SK-N-SH (cell line): ENCODE measurements around the gene PRDX5. TPM values are rescaled to one million over a fixed set of nuclear protein-coding genes. Genes with fewer than 3 reads are reported as not detected.

Experiments
- CTCF ChIA-PET: fragments of 300-600, 350-600 bp; formaldehyde crosslinking; extraction: SDS; loops from one replicate; lab custom pipeline; 2021; lab: Yijun Ruan, JAX
- POLR2A ChIA-PET: fragments of 350-600 bp; sonication (Branson Sonifier 250); formaldehyde crosslinking; extraction: SDS; loops from one replicate; lab custom pipeline; 2020; ENCODE audit warnings: antibody characterized with exemption, inconsistent platforms; lab: Yijun Ruan, JAX
- DNase-seq: peaks from one replicate; pipeline ENCODE4 v3.0.0; 2012
- H2AFZ ChIP-seq: fragments of 200-600 bp; sonication (generic); 2 replicates; pipeline ENCODE4 v1.8.1; 2016; ENCODE audit warnings: antibody characterized with exemption, mild to moderate bottlenecking, low read depth
- H3F3A ChIP-seq: fragments of 200-600 bp; sonication (generic); replicated peaks from 2 replicates; pipeline ENCODE3; 2016; ENCODE audit warnings: antibody characterized with exemption, mild to moderate bottlenecking; ENCODE audit not compliant: insufficient read depth
- H3K27ac ChIP-seq, 2 experiments: fragments of 200-500 bp in 1 of 2; fragments of 200-600 bp in 1 of 2; sonication (Bioruptor generic) in 1 of 2; sonication (generic), shearing (Covaris generic) in 1 of 2; 2 replicates each; pipeline versions ENCODE4 v1.5.1 to v1.6.1; 2014 to 2016; ENCODE audit warnings: low read depth in 2 of 2, inconsistent platforms in 1 of 2, low read length in 1 of 2, mild to moderate bottlenecking in 1 of 2, mixed read lengths in 1 of 2
- H3K27me3 ChIP-seq: fragments of 200-600 bp; sonication (generic), shearing (Covaris generic); 2 replicates; pipeline ENCODE4 v1.6.1; 2016; ENCODE audit warnings: mixed run types; ENCODE audit not compliant: insufficient read depth
- H3K36me3 ChIP-seq, 2 experiments: fragments of 200-500 bp in 1 of 2; fragments of 200-600 bp in 1 of 2; sonication (Bioruptor generic) in 1 of 2; sonication (generic) in 1 of 2; replicated peaks in 1 of 2; 2 replicates each; pipeline versions ENCODE3 to v1.5.1; 2014 to 2016; ENCODE audit warnings: low read length in 1 of 2, mild to moderate bottlenecking in 1 of 2; ENCODE audit not compliant: insufficient read depth in 2 of 2, control insufficient read depth in 1 of 2
- H3K4me1 ChIP-seq, 2 experiments: fragments of 200-500 bp in 1 of 2; fragments of 200-600 bp in 1 of 2; sonication (Bioruptor generic) in 1 of 2; sonication (generic), shearing (Covaris generic) in 1 of 2; 2 replicates each; pipeline versions ENCODE4 v1.5.1 to v1.6.1; 2014 to 2016; ENCODE audit warnings: low read depth in 1 of 2, low read length in 1 of 2, mixed run types in 1 of 2; ENCODE audit not compliant: insufficient read depth in 2 of 2, control insufficient read depth in 1 of 2
- H3K4me2 ChIP-seq: fragments of 200-600 bp; sonication (generic), shearing (Covaris generic); 2 replicates; pipeline ENCODE4 v1.6.1; 2017; ENCODE audit warnings: mixed run types
- H3K4me3 ChIP-seq, 2 experiments: fragments of 200-500 bp in 1 of 2; fragments of 200-600 bp in 1 of 2; sonication (Bioruptor generic) in 1 of 2; sonication (generic), shearing (Covaris generic) in 1 of 2; 2 replicates each; pipeline versions ENCODE4 v1.5.1 to v1.8.1; 2014 to 2016; ENCODE audit warnings: low read depth in 2 of 2, inconsistent platforms in 1 of 2, low read length in 1 of 2, mild to moderate bottlenecking in 1 of 2, mixed read lengths in 1 of 2, moderate library complexity in 1 of 2
- H3K79me2 ChIP-seq: fragments of 200-600 bp; sonication (generic); 2 replicates; pipeline ENCODE4 v1.8.1; 2017; ENCODE audit warnings: mild to moderate bottlenecking; ENCODE audit not compliant: insufficient read depth
- H3K9ac ChIP-seq: fragments of 200-600 bp; sonication (generic); 2 replicates; pipeline ENCODE4 v1.6.1; 2017; ENCODE audit warnings: mixed run types
- H3K9me2 ChIP-seq: fragments of 200-600 bp; sonication (generic); 2 replicates; pipeline ENCODE4 v1.6.1; 2017; ENCODE audit warnings: mixed run types
- H3K9me3 ChIP-seq: fragments of 200-600 bp; sonication (generic); 2 replicates; pipeline ENCODE4 v1.6.1; 2017; ENCODE audit warnings: mixed run types, mild to moderate bottlenecking, moderate library complexity
- H4K20me1 ChIP-seq: fragments of 200-600 bp; sonication (generic); 2 replicates; pipeline ENCODE4 v1.6.1; 2017; ENCODE audit warnings: mild to moderate bottlenecking, mixed run types; ENCODE audit not compliant: insufficient read depth
- CHD2 ChIP-seq: fragments of 150-350 bp; IDR thresholded peaks from 2 replicates; pipeline ENCODE4 v1.6.1; 2018; ENCODE audit warnings: low read length; ENCODE audit not compliant: partially characterized antibody
- ELF1 ChIP-seq: IDR thresholded peaks from 2 replicates; pipeline ENCODE4 v1.4.0; 2012
- EZH2phosphoT487 ChIP-seq: fragments of 200-600 bp; sonication (generic); IDR thresholded peaks from 2 replicates; pipeline ENCODE4 v1.6.1; 2017; ENCODE audit warnings: low read depth, mixed run types, mild to moderate bottlenecking, antibody characterized with exemption, moderate library complexity, borderline replicate concordance
- FOSL2 ChIP-seq: IDR thresholded peaks from 2 replicates; pipeline ENCODE4 v1.4.0; 2012; ENCODE audit warnings: low read depth, mild to moderate bottlenecking, moderate library complexity, borderline replicate concordance
- FOXJ3 ChIP-seq: sonication (generic); formaldehyde crosslinking; IDR thresholded peaks from 2 replicates; pipeline ENCODE4 v1.5.1; 2020; ENCODE audit warnings: mild to moderate bottlenecking, missing genetic modification reagents
- GABPA ChIP-seq: IDR thresholded peaks from 2 replicates; pipeline ENCODE4 v1.4.0; 2012; ENCODE audit warnings: low read depth, mild to moderate bottlenecking
- GATA2 ChIP-seq: sonication (generic); formaldehyde crosslinking; IDR thresholded peaks from 2 replicates; pipeline ENCODE4 v1.5.0; 2020; ENCODE audit warnings: mild to moderate bottlenecking, missing genetic modification reagents
- JUND ChIP-seq: IDR thresholded peaks from 2 replicates; pipeline ENCODE4 v1.4.0; 2012
- MXI1 ChIP-seq: IDR thresholded peaks from 2 replicates; pipeline ENCODE4 v1.6.1; 2012; ENCODE audit warnings: mild to moderate bottlenecking, low read depth, low read length, improper control_type of control experiment
- NFIC ChIP-seq: IDR thresholded peaks from 2 replicates; pipeline ENCODE4 v1.4.0; 2012; ENCODE audit warnings: borderline replicate concordance
- RAD21 ChIP-seq: IDR thresholded peaks from 2 replicates; pipeline ENCODE4 v1.6.1; 2012; ENCODE audit warnings: mild to moderate bottlenecking, low read length
- RCOR1 ChIP-seq: fragments of 150-350 bp; IDR thresholded peaks from 2 replicates; pipeline ENCODE4 v1.6.1; 2017; ENCODE audit warnings: antibody characterized with exemption, low read length
- RFX5 ChIP-seq: IDR thresholded peaks from 2 replicates; pipeline ENCODE4 v1.6.1; 2012; ENCODE audit warnings: mild to moderate bottlenecking, improper control_type of control experiment, low read length
- RXRA ChIP-seq: IDR thresholded peaks from 2 replicates; pipeline ENCODE4 v1.4.0; 2012; ENCODE audit warnings: low read depth, mild to moderate bottlenecking, borderline replicate concordance
- SIN3A ChIP-seq: IDR thresholded peaks from 2 replicates; pipeline ENCODE4 v1.6.1; 2012; ENCODE audit warnings: low read depth, mild to moderate bottlenecking, low read length, moderate library complexity, borderline replicate concordance
- SMC3 ChIP-seq: IDR thresholded peaks from 2 replicates; pipeline ENCODE4 v1.6.1; 2012; ENCODE audit warnings: low read depth, low read length, improper control_type of control experiment
- TCF12 ChIP-seq: IDR thresholded peaks from 2 replicates; pipeline ENCODE4 v1.4.0; 2012
- TEAD4 ChIP-seq: IDR thresholded peaks from 2 replicates; pipeline ENCODE4 v1.4.0; 2012; ENCODE audit warnings: mild to moderate bottlenecking, borderline replicate concordance; ENCODE audit not compliant: insufficient read depth
- USF1 ChIP-seq: IDR thresholded peaks from 2 replicates; pipeline ENCODE4 v1.4.0; 2012; ENCODE audit warnings: low read depth, borderline replicate concordance
- YY1 ChIP-seq: IDR thresholded peaks from 2 replicates; pipeline ENCODE4 v1.4.0; 2012; ENCODE audit warnings: low read depth, mild to moderate bottlenecking
- WGBS: methylation state at CpG from one replicate; pipeline ENCODE4 v1.1.6; 2017; ENCODE audit warnings: low lambda C conversion rate; 5-methylcytosine and 5-hydroxymethylcytosine counted together
- polyA plus RNA-seq, 3 experiments: library from polyadenylated mRNA; depleted of rRNA; stranded (reverse); fragments of >200 nt; gene quantifications; 2 replicates each; pipeline ENCODE4 v1.2.3, GENCODE V29; 2012
- TF ChIP-seq, protein P1 (sequence below): fragments of 200-600 bp; sonication (generic); IDR thresholded peaks from 2 replicates; pipeline ENCODE4 v1.6.1; 2017; ENCODE audit warnings: antibody characterized with exemption, mild to moderate bottlenecking, moderate library complexity

Gene PRDX5
- polyA plus RNA-seq, 1 of the 3 experiments (the other 2 are of a cell fraction): 1,000 TPM

DNA sequence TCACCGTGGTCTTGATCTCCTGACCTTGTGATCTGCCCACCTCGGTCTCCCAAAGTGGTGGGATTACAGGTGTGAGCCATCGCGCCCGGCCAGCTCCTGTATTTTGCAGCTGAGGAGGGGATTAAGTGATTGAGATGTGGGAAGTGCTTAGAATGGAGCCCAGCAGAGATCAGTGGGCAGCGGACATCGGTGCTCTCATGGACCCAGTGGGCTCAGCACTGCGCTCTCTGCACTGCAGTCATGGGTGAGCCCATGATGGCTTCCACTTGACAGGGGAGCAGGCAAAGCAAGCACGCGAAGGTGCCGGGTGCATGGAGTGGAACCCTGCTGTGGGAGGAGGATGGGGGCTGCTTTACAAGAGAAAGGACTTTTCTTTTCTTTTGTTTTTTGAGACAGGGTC is 13.0 kb downstream of the PRDX5 start:
- POLR2A ChIA-PET: no interaction called here
- H3K27ac ChIP-seq: no peak overlapping the region
- H3K36me3 ChIP-seq: no peaks in the 10 kb centered on the region
- peaks cover 4 to 6% of the 10 kb centered on the region in 2 experiments; a peak in 2 of 4 replicates for H3K4me1 ChIP-seq
- no peaks in the 10 kb centered on the region for H3K9me3 ChIP-seq
- CTCF ChIA-PET: interaction anchor here (0.8 to 2.0 kb wide), 5 partner anchors 11 to 59 kb away, joined by 3 to 9 read pairs (median 3); partner anchors contain the start of genes PRDX5 and TRMT112
- no peak for TF ChIP-seq CHD2
- TF ChIP-seq, protein P1, sequence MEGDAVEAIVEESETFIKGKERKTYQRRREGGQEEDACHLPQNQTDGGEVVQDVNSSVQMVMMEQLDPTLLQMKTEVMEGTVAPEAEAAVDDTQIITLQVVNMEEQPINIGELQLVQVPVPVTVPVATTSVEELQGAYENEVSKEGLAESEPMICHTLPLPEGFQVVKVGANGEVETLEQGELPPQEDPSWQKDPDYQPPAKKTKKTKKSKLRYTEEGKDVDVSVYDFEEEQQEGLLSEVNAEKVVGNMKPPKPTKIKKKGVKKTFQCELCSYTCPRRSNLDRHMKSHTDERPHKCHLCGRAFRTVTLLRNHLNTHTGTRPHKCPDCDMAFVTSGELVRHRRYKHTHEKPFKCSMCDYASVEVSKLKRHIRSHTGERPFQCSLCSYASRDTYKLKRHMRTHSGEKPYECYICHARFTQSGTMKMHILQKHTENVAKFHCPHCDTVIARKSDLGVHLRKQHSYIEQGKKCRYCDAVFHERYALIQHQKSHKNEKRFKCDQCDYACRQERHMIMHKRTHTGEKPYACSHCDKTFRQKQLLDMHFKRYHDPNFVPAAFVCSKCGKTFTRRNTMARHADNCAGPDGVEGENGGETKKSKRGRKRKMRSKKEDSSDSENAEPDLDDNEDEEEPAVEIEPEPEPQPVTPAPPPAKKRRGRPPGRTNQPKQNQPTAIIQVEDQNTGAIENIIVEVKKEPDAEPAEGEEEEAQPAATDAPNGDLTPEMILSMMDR: no peak
- no peak for TF ChIP-seq RCOR1
- no peak for TF ChIP-seq YY1
- no peak for TF ChIP-seq MXI1
- no peak for TF ChIP-seq RFX5
- TF ChIP-seq ELF1: no peak
- TF ChIP-seq EZH2phosphoT487: no peak
- TF ChIP-seq TEAD4: no peak
- TF ChIP-seq SIN3A: no peak
- TF ChIP-seq FOXJ3 (CRISPR knock-in tag): no peak
- no peak for TF ChIP-seq GABPA
- 89% methylated on average over 11 of the region's 11 CpGs for WGBS
- H3K27me3 ChIP-seq: no peaks in the 10 kb centered on the region
- no peak for DNase-seq
- H3K4me2 ChIP-seq: no peak overlapping the region
- no peaks in the 10 kb centered on the region for H3K9me2 ChIP-seq
- H3K79me2 ChIP-seq: no peaks in the 10 kb centered on the region
- H3K9ac ChIP-seq: no peak overlapping the region
- no peak overlapping the region for H2AFZ ChIP-seq
- H4K20me1 ChIP-seq: no peaks in the 10 kb centered on the region
- H3F3A ChIP-seq: peaks cover 12% of the 10 kb centered on the region
- no peak overlapping the region for H3K4me3 ChIP-seq

- Histone ChIP-seq H3K4me2 (no peak overlapping the region), H2AFZ (peak overlapping the region; percentile 71; the same call in 1 of the 2 replicates)
- TF ChIP-seq GATA2 (CRISPR knock-in tag) (no peak), MXI1 (no peak), RCOR1 (no peak), ELF1 (no peak), RXRA (no peak; the same call in 1 of the 2 replicates), FOSL2 (peak; percentile 42; the same call in 1 of the 2 replicates), NFIC (peak; percentile 79), RAD21 (peak; percentile 44), EZH2phosphoT487 (no peak), GABPA (no peak), USF1 (no peak), SMC3 (peak; percentile 34), JUND (no peak), YY1 (no peak), FOXJ3 (CRISPR knock-in tag) (no peak), TEAD4 (no peak), TCF12 (no peak)
- TF ChIP-seq, protein P1: peak; percentile 72
Observed at GRCh38 chr11:64331569-64332371, 13.8 kb downstream of the PRDX5 start.

More at GRCh38 chr11:64331569-64332371, 13.8 kb downstream of the PRDX5 start:
- CTCF ChIA-PET: interaction anchor here (0.6 to 2.0 kb wide), 12 partner anchors 8 to 60 kb away, joined by 3 to 9 read pairs (median 3); partner anchors contain the start of genes ESRRA, PRDX5 and TRMT112
- no peaks in the 10 kb centered on the region for H3K9me2 ChIP-seq
- H3K27me3 ChIP-seq: no peaks in the 10 kb centered on the region
- no peak overlapping the region for H3K9ac ChIP-seq
- H4K20me1 ChIP-seq: no peaks in the 10 kb centered on the region
- 46% methylated on average over 11 of the region's 20 CpGs for WGBS
- no peak overlapping the region for H3K4me3 ChIP-seq
- H3K9me3 ChIP-seq: no peaks in the 10 kb centered on the region
- H3K27ac ChIP-seq: no peak overlapping the region
- no peaks in the 10 kb centered on the region for H3K79me2 ChIP-seq
- H3F3A ChIP-seq: peaks cover 12% of the 10 kb centered on the region
- no peaks in the 10 kb centered on the region for H3K36me3 ChIP-seq
- H3K4me1 ChIP-seq: peaks cover 4 to 6% of the 10 kb centered on the region in 2 experiments; a peak in 2 of 4 replicates
- DNase-seq: peak; percentile 65
- POLR2A ChIA-PET: interaction anchor here (0.6 kb wide), 1 partner anchor 59 kb away, joined by 6 read pairs; no protein-coding TSS in a partner anchor
